PC-9 (cell line): ENCODE results near the gene KRT27.

Experiments
- CTCF ChIP-seq: fragments of 200-600 bp; sonication (generic); conservative IDR thresholded peaks from 2 replicates; pipeline ENCODE4 v1.6.1; 2017; ENCODE audit warnings: mixed run types, antibody characterized with exemption, mild to moderate bottlenecking, moderate library complexity
- EZH2 ChIP-seq: fragments of 200-600 bp; sonication (generic); IDR thresholded peaks from 2 replicates; pipeline ENCODE4 v1.8.0; 2017; ENCODE audit warnings: antibody characterized with exemption, low read depth

GRCh38 chr17:40812639-40813038 lies 30.3 kb upstream of the KRT27 start:
- TF ChIP-seq EZH2 (no peak), CTCF (no peak)
